Erythroblast (primary cell): ENCODE measurements around the gene TARM1.

ENCODE experiments used
- GATA1 ChIP-seq: IDR thresholded peaks from 2 replicates; pipeline ENCODE4 v1.6.1; 2011; ENCODE audit warnings: low read depth, mild to moderate bottlenecking, control low read depth, low read length, moderate library complexity
- POLR2A ChIP-seq: IDR thresholded peaks from 2 replicates; pipeline ENCODE4 v1.6.1; 2011; ENCODE audit warnings: mild to moderate bottlenecking, low read length

GRCh38 chr19:54029301-54029700 lies 51.9 kb downstream of the TARM1 start:
- TF ChIP-seq GATA1 (no peak), POLR2A (no peak)
